SK-N-SH (cell line): ENCODE results near the gene TNFAIP8L3. TPM values are rescaled to one million over a fixed set of nuclear protein-coding genes. Genes with fewer than 3 reads are reported as not detected.

Source experiments
- CTCF ChIA-PET: fragments of 300-600, 350-600 bp; formaldehyde crosslinking; extraction: SDS; loops from one replicate; lab custom pipeline; 2021; lab: Yijun Ruan, JAX
- POLR2A ChIA-PET: fragments of 350-600 bp; sonication (Branson Sonifier 250); formaldehyde crosslinking; extraction: SDS; loops from one replicate; lab custom pipeline; 2020; ENCODE audit warnings: antibody characterized with exemption, inconsistent platforms; lab: Yijun Ruan, JAX
- DNase-seq: peaks from one replicate; pipeline ENCODE4 v3.0.0; 2012
- H2AFZ ChIP-seq: fragments of 200-600 bp; sonication (generic); 2 replicates; pipeline ENCODE4 v1.8.1; 2016; ENCODE audit warnings: antibody characterized with exemption, mild to moderate bottlenecking, low read depth
- H3F3A ChIP-seq: fragments of 200-600 bp; sonication (generic); replicated peaks from 2 replicates; pipeline ENCODE3; 2016; ENCODE audit warnings: antibody characterized with exemption, mild to moderate bottlenecking; ENCODE audit not compliant: insufficient read depth
- H3K27ac ChIP-seq, 2 experiments: fragments of 200-500 bp in 1 of 2; fragments of 200-600 bp in 1 of 2; sonication (Bioruptor generic) in 1 of 2; sonication (generic), shearing (Covaris generic) in 1 of 2; 2 replicates each; pipeline versions ENCODE4 v1.5.1 to v1.6.1; 2014 to 2016; ENCODE audit warnings: low read depth in 2 of 2, inconsistent platforms in 1 of 2, low read length in 1 of 2, mild to moderate bottlenecking in 1 of 2, mixed read lengths in 1 of 2
- H3K27me3 ChIP-seq: fragments of 200-600 bp; sonication (generic), shearing (Covaris generic); 2 replicates; pipeline ENCODE4 v1.6.1; 2016; ENCODE audit warnings: mixed run types; ENCODE audit not compliant: insufficient read depth
- H3K36me3 ChIP-seq, 2 experiments: fragments of 200-500 bp in 1 of 2; fragments of 200-600 bp in 1 of 2; sonication (Bioruptor generic) in 1 of 2; sonication (generic) in 1 of 2; replicated peaks in 1 of 2; 2 replicates each; pipeline versions ENCODE3 to v1.5.1; 2014 to 2016; ENCODE audit warnings: low read length in 1 of 2, mild to moderate bottlenecking in 1 of 2; ENCODE audit not compliant: insufficient read depth in 2 of 2, control insufficient read depth in 1 of 2
- H3K4me1 ChIP-seq, 2 experiments: fragments of 200-500 bp in 1 of 2; fragments of 200-600 bp in 1 of 2; sonication (Bioruptor generic) in 1 of 2; sonication (generic), shearing (Covaris generic) in 1 of 2; 2 replicates each; pipeline versions ENCODE4 v1.5.1 to v1.6.1; 2014 to 2016; ENCODE audit warnings: low read depth in 1 of 2, low read length in 1 of 2, mixed run types in 1 of 2; ENCODE audit not compliant: insufficient read depth in 2 of 2, control insufficient read depth in 1 of 2
- H3K4me2 ChIP-seq: fragments of 200-600 bp; sonication (generic), shearing (Covaris generic); 2 replicates; pipeline ENCODE4 v1.6.1; 2017; ENCODE audit warnings: mixed run types
- H3K4me3 ChIP-seq, 2 experiments: fragments of 200-500 bp in 1 of 2; fragments of 200-600 bp in 1 of 2; sonication (Bioruptor generic) in 1 of 2; sonication (generic), shearing (Covaris generic) in 1 of 2; 2 replicates each; pipeline versions ENCODE4 v1.5.1 to v1.8.1; 2014 to 2016; ENCODE audit warnings: low read depth in 2 of 2, inconsistent platforms in 1 of 2, low read length in 1 of 2, mild to moderate bottlenecking in 1 of 2, mixed read lengths in 1 of 2, moderate library complexity in 1 of 2
- H3K79me2 ChIP-seq: fragments of 200-600 bp; sonication (generic); 2 replicates; pipeline ENCODE4 v1.8.1; 2017; ENCODE audit warnings: mild to moderate bottlenecking; ENCODE audit not compliant: insufficient read depth
- H3K9ac ChIP-seq: fragments of 200-600 bp; sonication (generic); 2 replicates; pipeline ENCODE4 v1.6.1; 2017; ENCODE audit warnings: mixed run types
- H3K9me2 ChIP-seq: fragments of 200-600 bp; sonication (generic); 2 replicates; pipeline ENCODE4 v1.6.1; 2017; ENCODE audit warnings: mixed run types
- H3K9me3 ChIP-seq: fragments of 200-600 bp; sonication (generic); 2 replicates; pipeline ENCODE4 v1.6.1; 2017; ENCODE audit warnings: mixed run types, mild to moderate bottlenecking, moderate library complexity
- H4K20me1 ChIP-seq: fragments of 200-600 bp; sonication (generic); 2 replicates; pipeline ENCODE4 v1.6.1; 2017; ENCODE audit warnings: mild to moderate bottlenecking, mixed run types; ENCODE audit not compliant: insufficient read depth
- CHD2 ChIP-seq: fragments of 150-350 bp; IDR thresholded peaks from 2 replicates; pipeline ENCODE4 v1.6.1; 2018; ENCODE audit warnings: low read length; ENCODE audit not compliant: partially characterized antibody
- EP300 ChIP-seq, 2 experiments: IDR thresholded peaks; 2 replicates each; pipeline versions ENCODE4 v1.4.0 to v1.6.1; 2012; ENCODE audit warnings: borderline replicate concordance in 1 of 2, low read depth in 1 of 2, low read length in 1 of 2
- EZH2phosphoT487 ChIP-seq: fragments of 200-600 bp; sonication (generic); IDR thresholded peaks from 2 replicates; pipeline ENCODE4 v1.6.1; 2017; ENCODE audit warnings: low read depth, mixed run types, mild to moderate bottlenecking, antibody characterized with exemption, moderate library complexity, borderline replicate concordance
- FOXJ3 ChIP-seq: sonication (generic); formaldehyde crosslinking; IDR thresholded peaks from 2 replicates; pipeline ENCODE4 v1.5.1; 2020; ENCODE audit warnings: mild to moderate bottlenecking, missing genetic modification reagents
- FOXM1 ChIP-seq: IDR thresholded peaks from 2 replicates; pipeline ENCODE4 v1.4.0; 2012; ENCODE audit warnings: low read depth, mild to moderate bottlenecking
- JUND ChIP-seq: IDR thresholded peaks from 2 replicates; pipeline ENCODE4 v1.4.0; 2012
- MXI1 ChIP-seq: IDR thresholded peaks from 2 replicates; pipeline ENCODE4 v1.6.1; 2012; ENCODE audit warnings: mild to moderate bottlenecking, low read depth, low read length, improper control_type of control experiment
- NFIC ChIP-seq: IDR thresholded peaks from 2 replicates; pipeline ENCODE4 v1.4.0; 2012; ENCODE audit warnings: borderline replicate concordance
- NRF1 ChIP-seq: IDR thresholded peaks from 2 replicates; pipeline ENCODE4 v1.6.1; 2012; ENCODE audit warnings: low read depth, mild to moderate bottlenecking, low read length
- RAD21 ChIP-seq: IDR thresholded peaks from 2 replicates; pipeline ENCODE4 v1.6.1; 2012; ENCODE audit warnings: mild to moderate bottlenecking, low read length
- RCOR1 ChIP-seq: fragments of 150-350 bp; IDR thresholded peaks from 2 replicates; pipeline ENCODE4 v1.6.1; 2017; ENCODE audit warnings: antibody characterized with exemption, low read length
- RFX5 ChIP-seq: IDR thresholded peaks from 2 replicates; pipeline ENCODE4 v1.6.1; 2012; ENCODE audit warnings: mild to moderate bottlenecking, improper control_type of control experiment, low read length
- RXRA ChIP-seq: IDR thresholded peaks from 2 replicates; pipeline ENCODE4 v1.4.0; 2012; ENCODE audit warnings: low read depth, mild to moderate bottlenecking, borderline replicate concordance
- SIN3A ChIP-seq: IDR thresholded peaks from 2 replicates; pipeline ENCODE4 v1.6.1; 2012; ENCODE audit warnings: low read depth, mild to moderate bottlenecking, low read length, moderate library complexity, borderline replicate concordance
- TCF12 ChIP-seq: IDR thresholded peaks from 2 replicates; pipeline ENCODE4 v1.4.0; 2012
- TEAD4 ChIP-seq: IDR thresholded peaks from 2 replicates; pipeline ENCODE4 v1.4.0; 2012; ENCODE audit warnings: mild to moderate bottlenecking, borderline replicate concordance; ENCODE audit not compliant: insufficient read depth
- YY1 ChIP-seq: IDR thresholded peaks from 2 replicates; pipeline ENCODE4 v1.4.0; 2012; ENCODE audit warnings: low read depth, mild to moderate bottlenecking
- WGBS: methylation state at CpG from one replicate; pipeline ENCODE4 v1.1.6; 2017; ENCODE audit warnings: low lambda C conversion rate; 5-methylcytosine and 5-hydroxymethylcytosine counted together
- polyA plus RNA-seq, 3 experiments: library from polyadenylated mRNA; depleted of rRNA; stranded (reverse); fragments of >200 nt; gene quantifications; 2 replicates each; pipeline ENCODE4 v1.2.3, GENCODE V29; 2012
- TF ChIP-seq, protein P1 (sequence below): IDR thresholded peaks from 2 replicates; pipeline ENCODE4 v1.4.0; 2012; ENCODE audit warnings: low read depth, borderline replicate concordance
- TF ChIP-seq, protein P2 (sequence below): IDR thresholded peaks from 2 replicates; pipeline ENCODE4 v1.4.0; 2012; ENCODE audit warnings: low read depth, borderline replicate concordance
- TF ChIP-seq, protein P3 (sequence below): IDR thresholded peaks from 2 replicates; pipeline ENCODE4 v1.4.0; 2012; ENCODE audit warnings: low read depth

Gene TNFAIP8L3
- polyA plus RNA-seq, 1 of the 3 experiments (the other 2 are of a cell fraction) = 0.08 TPM

DNA sequence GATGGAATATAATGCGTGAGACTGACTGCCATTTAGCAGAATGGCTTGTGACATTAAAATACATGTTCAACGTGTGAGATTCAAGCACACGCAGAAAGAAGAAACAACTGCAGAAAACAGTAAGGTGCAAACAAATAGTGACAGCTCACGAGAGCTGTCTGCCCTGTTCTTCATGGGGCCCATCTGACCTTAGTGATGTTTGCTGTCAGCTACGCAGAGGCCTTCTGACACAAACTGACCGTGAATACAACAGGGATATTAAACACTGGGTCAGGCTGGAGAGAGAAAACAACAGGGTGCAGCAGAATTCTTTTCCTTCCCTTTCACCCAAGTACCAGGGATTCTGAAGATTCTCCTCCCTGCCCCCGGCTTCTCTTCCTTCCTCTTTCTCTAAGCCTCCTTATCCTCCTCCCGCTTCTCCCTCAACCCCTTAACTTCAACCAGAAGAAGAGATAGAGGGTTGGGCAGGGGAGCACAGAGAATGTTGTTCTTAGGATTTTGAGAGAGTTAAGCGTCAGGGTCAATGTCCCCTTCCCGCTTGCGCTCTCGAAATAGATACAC lies 2.1 kb downstream of the TNFAIP8L3 start:
- H3F3A ChIP-seq = peaks cover 6% of the 10 kb centered on the region
- WGBS = 86% methylated on average over 12 of the region's 12 CpGs
- H4K20me1 ChIP-seq = no peaks in the 10 kb centered on the region
- H3K4me2 ChIP-seq = no peak overlapping the region
- no peak for TF ChIP-seq RCOR1
- no peak for TF ChIP-seq JUND
- no peak for TF ChIP-seq CHD2
- no peak for TF ChIP-seq RFX5
- TF ChIP-seq TCF12 = no peak
- no peak for TF ChIP-seq MXI1
- TF ChIP-seq RXRA = no peak
- TF ChIP-seq EZH2phosphoT487 = no peak
- TF ChIP-seq, protein P1, sequence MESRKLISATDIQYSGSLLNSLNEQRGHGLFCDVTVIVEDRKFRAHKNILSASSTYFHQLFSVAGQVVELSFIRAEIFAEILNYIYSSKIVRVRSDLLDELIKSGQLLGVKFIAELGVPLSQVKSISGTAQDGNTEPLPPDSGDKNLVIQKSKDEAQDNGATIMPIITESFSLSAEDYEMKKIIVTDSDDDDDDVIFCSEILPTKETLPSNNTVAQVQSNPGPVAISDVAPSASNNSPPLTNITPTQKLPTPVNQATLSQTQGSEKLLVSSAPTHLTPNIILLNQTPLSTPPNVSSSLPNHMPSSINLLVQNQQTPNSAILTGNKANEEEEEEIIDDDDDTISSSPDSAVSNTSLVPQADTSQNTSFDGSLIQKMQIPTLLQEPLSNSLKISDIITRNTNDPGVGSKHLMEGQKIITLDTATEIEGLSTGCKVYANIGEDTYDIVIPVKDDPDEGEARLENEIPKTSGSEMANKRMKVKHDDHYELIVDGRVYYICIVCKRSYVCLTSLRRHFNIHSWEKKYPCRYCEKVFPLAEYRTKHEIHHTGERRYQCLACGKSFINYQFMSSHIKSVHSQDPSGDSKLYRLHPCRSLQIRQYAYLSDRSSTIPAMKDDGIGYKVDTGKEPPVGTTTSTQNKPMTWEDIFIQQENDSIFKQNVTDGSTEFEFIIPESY = no peak
- H3K79me2 ChIP-seq = no peaks in the 10 kb centered on the region
- CTCF ChIA-PET = interaction anchor here (1.2 kb wide), 1 partner anchor 100 kb away, joined by 3 read pairs; no protein-coding TSS in a partner anchor
- H3K9me2 ChIP-seq = no peaks in the 10 kb centered on the region
- POLR2A ChIA-PET = no interaction called here
- H3K36me3 ChIP-seq = no peaks in the 10 kb centered on the region
- peaks cover 5% of the 10 kb centered on the region; the same call in 1 of the 2 replicates for H3K27me3 ChIP-seq
- no peak overlapping the region for H2AFZ ChIP-seq
- no peak for DNase-seq
- H3K9me3 ChIP-seq = no peaks in the 10 kb centered on the region
- no peak overlapping the region for H3K9ac ChIP-seq
- peaks cover 0 to 8% of the 10 kb centered on the region in 2 experiments; a peak in 1 of 4 replicates for H3K4me1 ChIP-seq
- no peak overlapping the region for H3K4me3 ChIP-seq
- H3K27ac ChIP-seq = no peak overlapping the region

DNA sequence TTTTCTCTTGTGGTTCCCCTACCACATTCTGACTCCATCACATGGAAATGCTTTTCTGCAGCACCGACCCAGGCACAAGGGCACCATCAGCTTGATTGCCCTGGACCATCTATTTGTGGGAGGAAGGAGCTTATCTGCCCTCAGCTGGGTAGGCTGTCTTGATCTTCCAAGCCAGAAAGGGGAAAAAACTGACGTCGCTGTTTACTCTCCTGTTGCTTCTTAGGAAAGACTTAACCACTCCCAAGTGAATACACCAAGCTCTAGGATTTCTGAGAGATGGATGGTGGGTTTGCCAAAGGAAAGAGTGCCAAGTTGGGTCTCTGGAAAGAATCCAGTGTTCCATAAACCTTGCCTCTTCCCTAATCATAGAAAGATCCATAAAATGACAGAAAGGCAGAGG lies 4.0 kb downstream of the TNFAIP8L3 start:
- Histone ChIP-seq H3K27ac (no peak overlapping the region), H3K9me3 (no peaks in the 10 kb centered on the region), H3K36me3 (no peaks in the 10 kb centered on the region), H3F3A (no peaks in the 10 kb centered on the region), H3K79me2 (no peaks in the 10 kb centered on the region), H2AFZ (no peak overlapping the region), H4K20me1 (no peaks in the 10 kb centered on the region)
- no peak for DNase-seq
- POLR2A ChIA-PET = interaction anchor here (0.5 kb wide), 1 partner anchor 186 kb away, joined by 3 read pairs; no protein-coding TSS in a partner anchor
- WGBS = 19% methylated on average over 3 of the region's 3 CpGs
- TF ChIP-seq RAD21 (no peak), SIN3A (no peak), EP300 (IDR thresholded peaks at IDR 0.05; ENCODE audit: borderline replicate concordance in 1 of 2, low read depth in 1 of 2, low read length in 1 of 2) (no peak), NRF1 (no peak), YY1 (no peak), TCF12 (no peak), JUND (no peak), NFIC (no peak), FOXJ3 (CRISPR knock-in tag) (no peak), FOXM1 (no peak), TEAD4 (no peak), MXI1 (no peak), CHD2 (no peak)
- TF ChIP-seq, protein P2, sequence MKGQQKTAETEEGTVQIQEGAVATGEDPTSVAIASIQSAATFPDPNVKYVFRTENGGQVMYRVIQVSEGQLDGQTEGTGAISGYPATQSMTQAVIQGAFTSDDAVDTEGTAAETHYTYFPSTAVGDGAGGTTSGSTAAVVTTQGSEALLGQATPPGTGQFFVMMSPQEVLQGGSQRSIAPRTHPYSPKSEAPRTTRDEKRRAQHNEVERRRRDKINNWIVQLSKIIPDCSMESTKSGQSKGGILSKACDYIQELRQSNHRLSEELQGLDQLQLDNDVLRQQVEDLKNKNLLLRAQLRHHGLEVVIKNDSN = no peak
- TF ChIP-seq, protein P1 = no peak
- TF ChIP-seq, protein P3, sequence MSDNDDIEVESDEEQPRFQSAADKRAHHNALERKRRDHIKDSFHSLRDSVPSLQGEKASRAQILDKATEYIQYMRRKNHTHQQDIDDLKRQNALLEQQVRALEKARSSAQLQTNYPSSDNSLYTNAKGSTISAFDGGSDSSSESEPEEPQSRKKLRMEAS = no peak
- TF ChIP-seq, all 33 proteins: peak for 0
- Histone ChIP-seq H3K4me3 (no peak overlapping the region), H3K4me2 (no peak overlapping the region), H3K27me3 (peaks cover 5% of the 10 kb centered on the region; the same call in 1 of the 2 replicates), H3K4me1 (peaks cover 0 to 8% of the 10 kb centered on the region in 2 experiments; a peak in 1 of 4 replicates), H3K9me2 (no peaks in the 10 kb centered on the region), H3K9ac (no peak overlapping the region)
- CTCF ChIA-PET = interaction anchor here (1.1 to 1.2 kb wide), 2 partner anchors 16 to 21 kb away, joined by 3 read pairs; no protein-coding TSS in a partner anchor
